HepG2 (cell line): ENCODE results near the gene LONP1.

Experiments
- CTCF ChIP-seq: sonication (generic); formaldehyde crosslinking; IDR thresholded peaks from 2 replicates; pipeline ENCODE4 v1.5.0; 2020; ENCODE audit warnings: mild to moderate bottlenecking, missing genetic modification reagents, moderate library complexity
- FOSL2 ChIP-seq: sonication (generic); formaldehyde crosslinking; IDR thresholded peaks from 2 replicates; pipeline ENCODE4 v1.4.0; 2020; ENCODE audit warnings: missing genetic modification reagents
- FOXO4 ChIP-seq: sonication (generic); formaldehyde crosslinking; conservative IDR thresholded peaks from 2 replicates; pipeline ENCODE4 v1.8.1; 2023; ENCODE audit warnings: missing genetic modification reagents
- HNF1B ChIP-seq: sonication (generic); formaldehyde crosslinking; IDR thresholded peaks from 2 replicates; pipeline ENCODE4 v1.5.1; 2020; ENCODE audit warnings: mild to moderate bottlenecking, moderate library complexity, missing genetic modification reagents
- MAFK ChIP-seq, 2 experiments: IDR thresholded peaks in 1 of 2; conservative IDR thresholded peaks in 1 of 2; 2 replicates each; pipeline ENCODE4 v1.6.1; 2011; ENCODE audit warnings: improper control_type of control experiment in 2 of 2, low read length in 2 of 2
- POLR2AphosphoS5 ChIP-seq: IDR thresholded peaks from 2 replicates; pipeline ENCODE4 v1.6.1; 2012; ENCODE audit warnings: low read depth, low read length
- REST ChIP-seq, 2 experiments: IDR thresholded peaks; 2 replicates each; pipeline ENCODE4 v1.6.1; 2011 to 2012; ENCODE audit warnings: low read length in 2 of 2, borderline replicate concordance in 1 of 2, low read depth in 1 of 2, mild to moderate bottlenecking in 1 of 2, moderate library complexity in 1 of 2
- TAF1 ChIP-seq: sonication (generic); formaldehyde crosslinking; IDR thresholded peaks from 2 replicates; pipeline ENCODE4 v1.4.0; 2020; ENCODE audit warnings: missing genetic modification reagents
- THAP8 ChIP-seq: sonication (generic); formaldehyde crosslinking; IDR thresholded peaks from 2 replicates; pipeline ENCODE4 v1.5.1; 2020; ENCODE audit warnings: missing genetic modification reagents, mild to moderate bottlenecking, borderline replicate concordance
- UBTF ChIP-seq: sonication (generic); formaldehyde crosslinking; IDR thresholded peaks from 2 replicates; pipeline ENCODE4 v1.4.0; 2020; ENCODE audit warnings: mild to moderate bottlenecking, missing genetic modification reagents
- ZFP90 ChIP-seq: sonication (generic); formaldehyde crosslinking; IDR thresholded peaks from 2 replicates; pipeline ENCODE4 v1.8.0; 2022; ENCODE audit warnings: missing genetic modification reagents, mild to moderate bottlenecking, inconsistent platforms, borderline replicate concordance
- ZFP91 ChIP-seq: sonication (generic); formaldehyde crosslinking; IDR thresholded peaks from 2 replicates; pipeline ENCODE4 v1.9.0; 2022; ENCODE audit warnings: missing genetic modification reagents, mild to moderate bottlenecking, borderline replicate concordance
- ZNF326 ChIP-seq: sonication (generic); formaldehyde crosslinking; IDR thresholded peaks from 2 replicates; pipeline ENCODE4 v1.4.0; 2020; ENCODE audit warnings: missing genetic modification reagents, borderline replicate concordance
- ZNF780A ChIP-seq: sonication (generic); formaldehyde crosslinking; IDR thresholded peaks from 2 replicates; pipeline ENCODE4 v1.8.0; 2022; ENCODE audit warnings: mild to moderate bottlenecking, missing genetic modification reagents, moderate library complexity

GRCh38 chr19:5661483-5661882 lies 58.5 kb downstream of the LONP1 start:
- TF ChIP-seq CTCF (CRISPR knock-in tag) = no peak
- no peak for TF ChIP-seq UBTF
- TF ChIP-seq POLR2AphosphoS5 = no peak
- TF ChIP-seq TAF1 (CRISPR knock-in tag) = no peak
- TF ChIP-seq THAP8 = no peak
- no peak for TF ChIP-seq REST (IDR thresholded peaks at IDR 0.05; ENCODE audit: borderline replicate concordance in 1 of 2, low read depth in 1 of 2, low read length in 2 of 2)
- TF ChIP-seq HNF1B = no peak
- TF ChIP-seq MAFK (conservative IDR thresholded peaks at IDR 0.05 in 1 of 2, IDR thresholded peaks at IDR 0.05 in 1 of 2; ENCODE audit: low read length in 2 of 2) = no peak
- TF ChIP-seq FOXO4 = no peak
- no peak for TF ChIP-seq ZNF326
- TF ChIP-seq FOSL2 = no peak
- no peak for TF ChIP-seq ZFP91 (CRISPR knock-in tag)
- TF ChIP-seq ZNF780A (CRISPR knock-in tag) = no peak
- no peak for TF ChIP-seq ZFP90 (CRISPR knock-in tag)
